HEK293 (cell line): Measurements from ENCODE around the gene POT1.

Experiments used
- GLI2 ChIP-seq: fragments of 450-650 bp; formaldehyde crosslinking; IDR thresholded peaks from 2 replicates; pipeline ENCODE4; 2017; ENCODE audit warnings: missing biosample characterization, missing genetic modification characterization, low read depth, borderline replicate concordance
- KLF1 ChIP-seq: fragments of 450-650 bp; formaldehyde crosslinking; IDR thresholded peaks from 2 replicates; pipeline ENCODE4 v1.5.1; 2016; ENCODE audit warnings: missing biosample characterization, missing genetic modification characterization
- TRIM28 ChIP-seq: IDR thresholded peaks from 2 replicates; pipeline ENCODE4 v1.6.1; 2011; ENCODE audit warnings: low read length, control low read depth, borderline replicate concordance
- ZNF292 ChIP-seq: fragments of 450-650 bp; formaldehyde crosslinking; IDR thresholded peaks from 2 replicates; pipeline ENCODE4 v1.5.1; 2016; ENCODE audit warnings: low read depth, missing biosample characterization, missing genetic modification characterization, borderline replicate concordance
- ZNF37A ChIP-seq: fragments of 450-650 bp; IDR thresholded peaks from 2 replicates; pipeline ENCODE4 v1.5.1; 2018; ENCODE audit warnings: missing biosample characterization, missing genetic modification characterization
- ZNF416 ChIP-seq: fragments of 450-650 bp; formaldehyde crosslinking; IDR thresholded peaks from 2 replicates; pipeline ENCODE4 v1.5.1; 2016; ENCODE audit warnings: missing biosample characterization, missing genetic modification characterization
- ZNF473 ChIP-seq: fragments of 450-650 bp; formaldehyde crosslinking; IDR thresholded peaks from 2 replicates; pipeline ENCODE4 v1.5.1; 2017; ENCODE audit warnings: missing biosample characterization, missing genetic modification characterization
- ZNF610 ChIP-seq: fragments of 450-650 bp; formaldehyde crosslinking; IDR thresholded peaks from 2 replicates; pipeline ENCODE4 v1.5.1; 2016; ENCODE audit warnings: missing biosample characterization, missing genetic modification characterization, borderline replicate concordance
- ZNF623 ChIP-seq: fragments of 450-650 bp; formaldehyde crosslinking; IDR thresholded peaks from 2 replicates; pipeline ENCODE4 v1.5.1; 2016; ENCODE audit warnings: missing biosample characterization, missing genetic modification characterization
- ZNF776 ChIP-seq: fragments of 450-650 bp; formaldehyde crosslinking; IDR thresholded peaks from 2 replicates; pipeline ENCODE4 v1.5.0; 2017; ENCODE audit warnings: missing biosample characterization, missing genetic modification characterization, borderline replicate concordance

POT1 gene

DNA sequence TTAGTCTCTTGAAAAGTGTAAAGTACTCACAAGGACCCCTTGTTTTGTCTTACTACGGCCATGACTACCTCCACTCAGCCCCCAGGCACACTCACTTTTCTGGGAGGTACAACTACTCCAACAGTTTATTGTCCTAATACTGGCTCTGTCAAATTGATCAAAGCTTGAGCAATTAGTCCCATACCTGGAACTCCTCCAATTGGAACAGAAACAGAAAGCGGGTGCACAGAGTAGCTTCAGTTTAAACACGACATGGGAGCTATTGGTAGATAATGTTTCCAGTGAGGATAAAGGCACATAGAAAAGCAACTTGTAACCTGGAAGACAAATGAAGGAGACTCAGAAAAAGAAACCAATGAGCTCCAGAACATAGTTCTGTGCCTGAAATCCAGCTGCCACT lies 156.3 kb downstream of the POT1 start (continued):
- TF ChIP-seq KLF1 (tag by site-specific recombination) (no peak), ZNF37A (tag by site-specific recombination) (no peak), TRIM28 (no peak), ZNF623 (no peak), ZNF610 (no peak), GLI2 (tag by site-specific recombination) (no peak), ZNF292 (tag by site-specific recombination) (no peak), ZNF416 (tag by site-specific recombination) (no peak), ZNF776 (no peak), ZNF473 (no peak)
